GM10248 (cell line): ENCODE measurements around the gene WDR88.

Experiments
- CTCF ChIA-PET: fragments of 300-600 bp; sonication (Branson Sonifier 250); formaldehyde crosslinking; extraction: SDS; loops from one replicate; lab custom pipeline; 2021; ENCODE audit warnings: antibody characterized with exemption; lab: Yijun Ruan, JAX
- POLR2A ChIA-PET: fragments of 350-650 bp; sonication (Branson Sonifier 250); formaldehyde crosslinking; extraction: SDS; loops from one replicate; lab custom pipeline; 2020; ENCODE audit warnings: antibody characterized with exemption; lab: Yijun Ruan, JAX
- DNase-seq: peaks from one replicate; pipeline ENCODE4 v3.0.0; 2012; ENCODE audit errors: extremely low spot score
- TF ChIP-seq, protein P1 (sequence below): IDR thresholded peaks from 2 replicates; pipeline ENCODE4 v1.5.1; 2012; ENCODE audit warnings: mild to moderate bottlenecking, low read depth; ENCODE audit errors: extremely low read depth, missing control alignments, control extremely low read depth

The WDR88 gene

DNA sequence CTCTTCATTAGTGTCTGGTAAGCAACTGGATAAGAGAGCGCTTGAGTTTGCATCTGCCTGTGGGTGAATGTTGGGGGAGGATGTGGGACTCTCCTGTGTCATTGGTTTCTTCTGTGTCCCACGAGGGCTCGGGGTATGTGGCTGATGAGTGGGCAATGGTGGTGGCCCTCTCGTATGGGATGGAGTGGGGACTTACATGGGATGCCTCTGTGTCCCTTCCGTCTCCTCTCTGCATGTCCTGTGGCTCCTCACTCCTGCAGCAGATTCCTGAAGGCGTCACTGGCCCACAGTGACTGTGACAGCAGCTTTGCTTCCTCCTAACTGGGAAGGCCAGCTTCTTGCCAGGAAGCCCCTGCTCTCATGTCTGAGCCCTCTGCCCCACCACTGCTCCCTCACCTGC is 59.6 kb downstream of the WDR88 start:
- ChIA-PET CTCF (interaction anchor here (1.4 to 1.5 kb wide), 3 partner anchors 7 to 47 kb away, joined by 3 to 4 read pairs (median 3); no protein-coding TSS in a partner anchor), POLR2A (no interaction called here)
- TF ChIP-seq, protein P1, sequence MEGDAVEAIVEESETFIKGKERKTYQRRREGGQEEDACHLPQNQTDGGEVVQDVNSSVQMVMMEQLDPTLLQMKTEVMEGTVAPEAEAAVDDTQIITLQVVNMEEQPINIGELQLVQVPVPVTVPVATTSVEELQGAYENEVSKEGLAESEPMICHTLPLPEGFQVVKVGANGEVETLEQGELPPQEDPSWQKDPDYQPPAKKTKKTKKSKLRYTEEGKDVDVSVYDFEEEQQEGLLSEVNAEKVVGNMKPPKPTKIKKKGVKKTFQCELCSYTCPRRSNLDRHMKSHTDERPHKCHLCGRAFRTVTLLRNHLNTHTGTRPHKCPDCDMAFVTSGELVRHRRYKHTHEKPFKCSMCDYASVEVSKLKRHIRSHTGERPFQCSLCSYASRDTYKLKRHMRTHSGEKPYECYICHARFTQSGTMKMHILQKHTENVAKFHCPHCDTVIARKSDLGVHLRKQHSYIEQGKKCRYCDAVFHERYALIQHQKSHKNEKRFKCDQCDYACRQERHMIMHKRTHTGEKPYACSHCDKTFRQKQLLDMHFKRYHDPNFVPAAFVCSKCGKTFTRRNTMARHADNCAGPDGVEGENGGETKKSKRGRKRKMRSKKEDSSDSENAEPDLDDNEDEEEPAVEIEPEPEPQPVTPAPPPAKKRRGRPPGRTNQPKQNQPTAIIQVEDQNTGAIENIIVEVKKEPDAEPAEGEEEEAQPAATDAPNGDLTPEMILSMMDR, result no peak
- no peak for DNase-seq

DNA sequence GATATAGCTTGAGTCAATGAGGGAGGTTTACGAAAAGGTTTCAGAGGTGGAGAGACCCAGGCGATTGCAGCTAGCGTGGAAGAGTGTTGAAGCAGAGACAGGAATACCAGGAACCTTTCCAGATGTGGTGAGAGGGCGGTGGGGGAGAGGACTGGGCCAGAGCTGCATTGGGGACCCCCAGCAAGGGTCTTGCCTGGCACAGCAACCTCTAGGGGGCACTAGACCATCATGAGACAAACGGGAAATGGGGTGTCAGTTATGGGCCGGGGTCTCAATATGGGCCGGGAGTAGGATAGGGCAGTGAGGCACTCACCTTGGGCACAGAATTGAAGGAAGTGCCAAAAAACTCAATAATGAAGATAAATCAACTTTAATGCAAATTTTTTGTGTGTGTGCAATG is 60.1 kb downstream of the WDR88 start:
- no peak for DNase-seq
- TF ChIP-seq, protein P1, result peak; percentile 1
- ChIA-PET CTCF (interaction anchor here (1.4 to 1.5 kb wide), 2 partner anchors 8 to 9 kb away, joined by 3 to 4 read pairs; no protein-coding TSS in a partner anchor), POLR2A (no interaction called here)

DNA sequence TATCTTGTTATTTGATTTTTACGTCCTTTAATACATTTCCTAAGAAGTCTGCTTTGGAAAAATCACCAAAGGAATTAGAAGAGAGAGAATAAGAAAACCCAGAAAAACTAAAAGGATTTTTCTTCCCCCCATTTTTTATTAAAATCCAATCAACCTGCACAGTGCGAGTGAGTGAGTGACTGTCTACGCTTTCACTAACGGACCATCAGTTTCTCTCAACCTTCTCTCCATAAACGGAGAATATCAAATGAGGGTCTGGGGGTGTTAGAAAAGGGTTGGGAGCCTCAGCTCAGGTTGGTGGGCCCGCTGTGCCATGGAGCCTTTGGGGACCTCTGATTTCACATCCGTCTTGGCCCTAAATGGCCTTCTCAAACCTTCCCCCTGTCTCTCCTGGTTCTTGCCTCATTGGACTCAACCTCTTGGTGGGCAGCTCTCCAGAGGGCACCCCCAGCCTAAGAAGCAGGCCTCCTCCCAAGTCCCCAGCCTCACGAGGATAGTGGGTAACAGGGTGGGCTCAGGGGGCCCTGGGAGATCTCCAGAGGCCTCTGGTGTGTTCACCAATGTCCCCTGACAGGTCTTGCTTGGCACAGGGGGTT is 61.5 kb downstream of the WDR88 start:
- POLR2A ChIA-PET, result no interaction called here
- CTCF ChIA-PET, result interaction anchor here (1.1 kb wide), 1 partner anchor 9 kb away, joined by 4 read pairs; no protein-coding TSS in a partner anchor
- no peak for DNase-seq
- TF ChIP-seq, protein P1, result no peak

DNA sequence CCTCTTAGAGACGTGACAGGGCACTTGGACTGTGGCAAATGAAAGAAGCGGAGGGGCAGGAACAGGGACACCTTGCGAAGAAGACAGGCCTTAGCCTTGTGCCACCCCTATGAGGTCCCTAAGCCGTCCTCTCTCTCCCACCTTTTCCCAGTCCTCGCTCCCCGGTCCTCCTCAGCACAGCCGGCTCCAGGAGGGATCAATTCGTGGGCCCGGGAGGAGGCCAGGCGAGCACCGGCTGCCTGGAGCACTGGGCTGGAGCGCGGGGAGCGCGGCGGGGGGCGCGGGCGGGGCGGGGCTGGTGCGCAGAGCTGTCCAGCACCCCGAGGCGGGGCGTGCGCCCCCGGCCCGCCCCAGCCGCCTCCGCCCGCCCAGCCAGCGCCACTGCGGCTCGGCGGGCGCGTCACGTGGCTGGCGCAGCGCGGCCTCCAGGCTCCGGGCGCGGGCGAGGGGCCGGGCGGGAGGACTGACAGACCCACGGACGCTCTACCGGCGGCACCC is 62.0 kb downstream of the WDR88 start, which contains the start of gene LRP3:
Gene LRP3 (plus strand): TSS at position 466 of the 498 bp plus-strand sequence. CDS start 456 bp downstream, outside the sequence.
- no peak for DNase-seq
- TF ChIP-seq, protein P1, result no peak
- ChIA-PET CTCF (interaction anchor here (1.1 kb wide), 1 partner anchor 10 kb away, joined by 4 read pairs; no protein-coding TSS in a partner anchor), POLR2A (no interaction called here)

DNA sequence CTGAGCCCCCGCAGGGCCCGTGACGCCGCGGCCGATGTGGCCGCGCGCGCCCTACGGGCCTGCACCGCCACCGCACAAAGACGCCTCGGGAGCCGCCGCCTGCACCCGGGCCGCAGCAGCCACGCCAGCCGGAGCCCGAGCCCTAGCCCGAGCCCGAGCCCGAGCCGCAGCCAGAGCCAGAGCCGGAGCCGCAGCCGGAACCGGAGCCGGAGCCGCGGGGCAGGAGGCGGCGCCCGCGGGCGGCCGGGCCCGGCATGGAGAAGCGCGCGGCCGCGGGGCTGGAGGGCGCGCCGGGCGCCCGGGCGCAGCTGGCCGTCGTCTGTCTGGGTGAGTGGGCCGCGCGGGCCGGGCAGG is 62.6 kb downstream of the WDR88 start:
- ChIA-PET CTCF (no interaction called here), POLR2A (no interaction called here)

DNA sequence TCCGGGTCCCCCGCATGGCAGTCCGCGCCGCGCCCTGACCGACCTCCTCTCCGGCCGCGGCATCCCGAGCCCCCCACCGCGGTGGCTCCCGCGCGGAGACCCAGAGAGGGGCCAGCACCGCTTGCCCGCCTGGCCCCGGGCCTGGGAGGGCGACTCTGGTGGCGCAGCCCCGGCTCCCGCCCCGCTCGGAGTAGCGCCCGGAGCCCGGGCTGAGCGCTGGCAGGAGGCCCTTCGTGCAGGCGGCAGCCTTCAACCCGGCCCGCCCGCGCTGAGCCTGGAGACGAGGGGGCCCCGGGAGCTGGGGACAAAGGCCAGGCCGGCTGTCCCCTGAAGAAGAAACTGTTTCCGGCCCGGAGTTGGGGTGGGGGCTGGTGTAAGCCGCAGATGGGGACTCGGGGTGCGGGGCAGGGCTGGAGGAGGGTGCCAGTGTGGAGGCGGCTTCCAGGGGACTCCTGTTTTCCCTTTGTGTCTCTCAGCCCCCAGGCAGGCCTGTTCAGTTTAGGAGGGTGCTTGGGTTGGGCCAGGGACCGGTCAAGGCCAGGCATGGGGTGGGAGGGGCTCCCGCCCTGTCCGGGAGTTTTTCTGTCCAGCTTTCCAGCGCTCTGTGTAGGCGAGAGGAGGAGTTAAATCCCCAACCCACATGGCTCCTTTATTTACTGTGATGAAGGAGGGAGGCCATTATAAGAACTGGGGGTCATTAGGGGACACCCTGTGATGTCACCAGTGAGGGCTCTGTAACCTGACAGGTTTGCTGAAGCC is 63.2 kb downstream of the WDR88 start:
- TF ChIP-seq, protein P1, result no peak
- ChIA-PET CTCF (interaction anchor here (1.4 to 3.0 kb wide), 3 partner anchors 10 to 583 kb away, joined by 3 to 15 read pairs (median 7); no protein-coding TSS in a partner anchor), POLR2A (no interaction called here)
- no peak for DNase-seq

More for the DNA sequence above, 62.6 kb downstream of the WDR88 start:
- TF ChIP-seq, protein P1, result no peak
- no peak for DNase-seq
